GM21717 (cell line): Measurements from ENCODE around the gene MEN1.
"Not testable (repeated sequence)": the region's sequence is repeated elsewhere in the genome, so short reads cannot be mapped to it uniquely, and the experiment has no call there.

ENCODE experiments used
- ATAC-seq: cut with Tn5 transposase; IDR thresholded peaks from one replicate; pipeline ENCODE4 v1.9.1; 2021; ENCODE audit warnings: mild to moderate bottlenecking, moderate library complexity; ENCODE audit not compliant: unreplicated experiment

The MEN1 gene

GRCh38 chr11:64846998-64847666 lies 36.8 kb upstream of the MEN1 start:
- no peak for ATAC-seq

- ATAC-seq = not testable (repeated sequence)
Observed at GRCh38 chr11:64845776-64846129, 35.4 kb upstream of the MEN1 start.

GRCh38 chr11:64845129-64845775 lies 34.9 kb upstream of the MEN1 start:
- no peak for ATAC-seq

- ATAC-seq = no peak
Observed at GRCh38 chr11:64844330-64845128, 34.2 kb upstream of the MEN1 start, which contains the start of gene CDC42BPG. CDC42BPG (minus strand) TSS chr11:64844653; CDS start chr11:64844569, 84 bp downstream.

- no peak for ATAC-seq
Observed at GRCh38 chr11:64843686-64844329, 33.5 kb upstream of the MEN1 start.

- ATAC-seq = no peak
Observed at GRCh38 chr11:64842851-64843685, 32.7 kb upstream of the MEN1 start.

- no peak for ATAC-seq
Observed at GRCh38 chr11:64842366-64842759, 32.0 kb upstream of the MEN1 start.

GRCh38 chr11:64841592-64842365 lies 31.4 kb upstream of the MEN1 start:
- ATAC-seq = no peak

GRCh38 chr11:64839887-64840782 lies 29.8 kb upstream of the MEN1 start:
- no peak for ATAC-seq

- ATAC-seq = no peak
Observed at GRCh38 chr11:64839335-64839734, 29.0 kb upstream of the MEN1 start.

- no peak for ATAC-seq
Observed at GRCh38 chr11:64838600-64839334, 28.4 kb upstream of the MEN1 start.

GRCh38 chr11:64837887-64838351 lies 27.6 kb upstream of the MEN1 start:
- ATAC-seq = no peak

GRCh38 chr11:64836448-64837072 lies 26.2 kb upstream of the MEN1 start:
- ATAC-seq = no peak

- no peak for ATAC-seq
Observed at GRCh38 chr11:64835616-64836447, 25.5 kb upstream of the MEN1 start.

GRCh38 chr11:64834723-64835615 lies 24.6 kb upstream of the MEN1 start:
- no peak for ATAC-seq
